ENCODE results near the gene MEF2D.
A peak's percentile ranks its signal among the peaks of the same experiment; 100 is the strongest.

The MEF2D gene

GRCh38 chr1:156443286-156443685 lies 57.3 kb downstream of the MEF2D start:
- DNase-seq (ENCODE audit: low read depth), result no peak

- no peak for DNase-seq (ENCODE audit: low read depth)
These were observed 59.7 kb downstream of the MEF2D start for GRCh38 chr1:156440654-156441437.

GRCh38 chr1:156439777-156440183 lies 60.8 kb downstream of the MEF2D start:
- DNase-seq (ENCODE audit: low read depth), result no peak

GRCh38 chr1:156439036-156439776 lies 61.4 kb downstream of the MEF2D start:
- DNase-seq (ENCODE audit: low read depth), result no peak

GRCh38 chr1:156438278-156438987 lies 62.1 kb downstream of the MEF2D start:
- peak; percentile 53 for DNase-seq (ENCODE audit: low read depth)

GRCh38 chr1:156437037-156437867 lies 63.3 kb downstream of the MEF2D start:
- no peak for DNase-seq (ENCODE audit: low read depth)

- DNase-seq (ENCODE audit: low read depth), result no peak
These were observed 64.2 kb downstream of the MEF2D start for GRCh38 chr1:156436141-156437036.

GRCh38 chr1:156435545-156436140 lies 64.9 kb downstream of the MEF2D start:
- no peak for DNase-seq (ENCODE audit: low read depth)

GRCh38 chr1:156434989-156435544 lies 65.5 kb downstream of the MEF2D start:
- DNase-seq (ENCODE audit: low read depth), result no peak

GRCh38 chr1:156433602-156434001 lies 67.0 kb downstream of the MEF2D start:
- no peak for DNase-seq (ENCODE audit: low read depth)

GRCh38 chr1:156433032-156433431 lies 67.5 kb downstream of the MEF2D start:
- no peak for DNase-seq (ENCODE audit: low read depth)

- DNase-seq (ENCODE audit: low read depth), result no peak
These were observed 67.9 kb downstream of the MEF2D start for GRCh38 chr1:156432669-156433018.

- no peak for DNase-seq (ENCODE audit: low read depth)
These were observed 68.6 kb downstream of the MEF2D start for GRCh38 chr1:156431769-156432668.

GRCh38 chr1:156431366-156431765 lies 69.2 kb downstream of the MEF2D start:
- no peak for DNase-seq (ENCODE audit: low read depth)

GRCh38 chr1:156430866-156431265 lies 69.7 kb downstream of the MEF2D start:
- DNase-seq (ENCODE audit: low read depth), result no peak

- DNase-seq (ENCODE audit: low read depth), result no peak
These were observed 70.3 kb downstream of the MEF2D start for GRCh38 chr1:156430303-156430702.

- no peak for DNase-seq (ENCODE audit: low read depth)
These were observed 71.1 kb downstream of the MEF2D start for GRCh38 chr1:156429313-156430060.

GRCh38 chr1:156428746-156429288 lies 71.8 kb downstream of the MEF2D start:
- DNase-seq (ENCODE audit: low read depth), result no peak

All from ELR (cell line).